Measurements from ENCODE around the gene CCL26. TPM values are rescaled to one million over a fixed set of nuclear protein-coding genes. Genes with fewer than 3 reads are reported as not detected.

Gene CCL26
- total RNA-seq, 1 experiment from 2014 or later, result 0.49 TPM

GRCh38 chr7:75719626-75720025, 52.4 kb downstream of the CCL26 start:
- Histone ChIP-seq H3K27me3 (ENCODE audit: insufficient read depth, low read length) (no peaks in the 10 kb centered on the region), H3K9me3 (ENCODE audit: control insufficient read depth in 1 of 2, insufficient read depth in 1 of 2, low read depth in 1 of 2, low read length in 2 of 2) (no peaks in the 10 kb centered on the region), H3K27ac (ENCODE audit: low read depth, low read length) (no peak overlapping the region), H4K20me1 (ENCODE audit: insufficient read depth) (no peaks in the 10 kb centered on the region), H3K4me2 (ENCODE audit: low read length) (no peak overlapping the region), H3K79me2 (ENCODE audit: insufficient read depth, low read length) (no peaks in the 10 kb centered on the region), H3K36me3 (ENCODE audit: control insufficient read depth in 1 of 2, insufficient read depth in 2 of 2, low read length in 2 of 2) (no peaks in the 10 kb centered on the region), H3K4me3 (replicated peaks in 1 of 2; ENCODE audit: low read depth in 1 of 2, low read length in 2 of 2) (no peak overlapping the region), H3K9ac (ENCODE audit: low read length) (no peak overlapping the region), H2AFZ (ENCODE audit: low read depth, low read length, poor library complexity, severe bottlenecking) (no peak overlapping the region), H3K9me2 (ENCODE audit: insufficient read depth) (no peaks in the 10 kb centered on the region), H3K4me1 (ENCODE audit: control insufficient read depth in 1 of 2, insufficient read depth in 2 of 2, low read length in 2 of 2) (peaks cover 9 to 15% of the 10 kb centered on the region in 2 experiments)
- CTCF ChIA-PET, result no interaction called here
- ATAC-seq, result no peak
- intact Hi-C loops (cut with micrococcal nuclease), result no loop called here
- POLR2A ChIA-PET, result no interaction called here
- TF ChIP-seq YY1 (IDR thresholded peaks at IDR 0.05; ENCODE audit: extremely low read depth, insufficient replicate concordance, low read depth, low read length), result no peak
- TF ChIP-seq EZH2 (IDR thresholded peaks at IDR 0.05), result no peak
- no peak for TF ChIP-seq CTCF (IDR thresholded peaks at IDR 0.05 in 2 of 3, conservative IDR thresholded peaks at IDR 0.05 in 1 of 3; ENCODE audit: borderline replicate concordance in 1 of 3, insufficient read depth in 1 of 3, low read depth in 2 of 3, low read length in 2 of 3)
- no peak for TF ChIP-seq JUND (IDR thresholded peaks at IDR 0.05)
- no peak for TF ChIP-seq ZBTB33 (IDR thresholded peaks at IDR 0.05; ENCODE audit: extremely low read depth, insufficient replicate concordance, low read length)
- TF ChIP-seq POLR2A (IDR thresholded peaks at IDR 0.05; ENCODE audit: borderline replicate concordance, extremely low read depth, insufficient read depth, insufficient read length), result no peak
- no peak for TF ChIP-seq ELF1 (IDR thresholded peaks at IDR 0.05; ENCODE audit: borderline replicate concordance, low read depth)
- no peak for TF ChIP-seq POLR2AphosphoS5 (IDR thresholded peaks at IDR 0.05; ENCODE audit: low read depth, low read length)
- no peak for TF ChIP-seq EGR1 (IDR thresholded peaks at IDR 0.05; ENCODE audit: low read depth)
- TF ChIP-seq ATF3 (IDR thresholded peaks at IDR 0.05), result no peak
- TF ChIP-seq SRF (IDR thresholded peaks at IDR 0.05; ENCODE audit: low read depth), result no peak
- TF ChIP-seq TCF7L2 (IDR thresholded peaks at IDR 0.05; ENCODE audit: borderline replicate concordance, extremely low read depth, insufficient read depth, insufficient read length), result no peak
- TF ChIP-seq SP1 (IDR thresholded peaks at IDR 0.05; ENCODE audit: low read depth), result no peak
- no peak for TF ChIP-seq ZNF274 (IDR thresholded peaks at IDR 0.05; ENCODE audit: low read depth, low read length)
- no peak for TF ChIP-seq SIN3A (IDR thresholded peaks at IDR 0.05; ENCODE audit: low read depth)
- no peak for TF ChIP-seq MAX (IDR thresholded peaks at IDR 0.05)
- no peak for TF ChIP-seq FOSL1 (IDR thresholded peaks at IDR 0.05; ENCODE audit: low read depth)
- TF ChIP-seq CBX3 (IDR thresholded peaks at IDR 0.05; ENCODE audit: low read depth), result no peak
- TF ChIP-seq REST (IDR thresholded peaks at IDR 0.05; ENCODE audit: low read depth), result no peak
- no peak for TF ChIP-seq EZH2phosphoT487 (IDR thresholded peaks at IDR 0.05; ENCODE audit: borderline replicate concordance)
- no peak for DNase-seq (ENCODE audit: low read depth, low spot score)
- BruUV-seq (replicated peaks), result no TSS peak
- RAD21 ChIA-PET (ENCODE audit: low non-redundant PET in 1 of 2, low total read pairs in 2 of 2, uncharacterized antibody in 2 of 2, unreplicated experiment in 2 of 2), result no interaction called here
